Spleen (tissue), 11 donors: ENCODE data around the gene RAB2B. TPM values are rescaled to one million over a fixed set of nuclear protein-coding genes. Genes with fewer than 3 reads are reported as not detected.
"Not testable (repeated sequence)": the region's sequence is repeated elsewhere in the genome, so short reads cannot be mapped to it uniquely, and the experiment has no call there.

ENCODE experiments used
- DNase-seq: peaks from one replicate; pipeline ENCODE4 v3.0.0-alpha.2; 2020
- H3K27ac ChIP-seq, 8 donors: fragments of 200-600 bp; sonication (generic) in 7 of 8; 1 replicate in 4 of 8; 2 replicates in 4 of 8; pipeline versions ENCODE4 v1.5.0 to v1.8.0; 2016 to 2021; ENCODE audit warnings: inconsistent platforms in 4 of 8, mild to moderate bottlenecking in 4 of 8, moderate library complexity in 1 of 8
- H3K27me3 ChIP-seq, 7 donors: fragments of 200-600 bp; sonication (generic) in 6 of 7; replicated peaks in 1 of 7; 1 replicate in 4 of 7; 2 replicates in 3 of 7; pipeline versions ENCODE4 v1.5.0 to v1.8.0; 2016 to 2021; ENCODE audit warnings: inconsistent platforms in 3 of 7, mild to moderate bottlenecking in 1 of 7
- H3K36me3 ChIP-seq, 6 donors: fragments of 200-600 bp; sonication (generic) in 5 of 6; 1 replicate in 4 of 6; 2 replicates in 2 of 6; pipeline versions ENCODE4 v1.5.0 to v1.8.0; 2016 to 2021; ENCODE audit warnings: inconsistent platforms in 2 of 6
- H3K4me1 ChIP-seq, 6 donors: fragments of 200-600 bp; sonication (generic) in 5 of 6; 1 replicate in 3 of 6; 2 replicates in 3 of 6; pipeline versions ENCODE4 v1.5.0 to v1.8.0; 2016 to 2021; ENCODE audit warnings: inconsistent platforms in 3 of 6
- H3K4me3 ChIP-seq, 8 donors: fragments of 200-600 bp; sonication (generic) in 7 of 8; 1 replicate in 4 of 8; 2 replicates in 4 of 8; pipeline versions ENCODE4 v1.5.0 to v1.8.0; 2016 to 2021; ENCODE audit warnings: inconsistent platforms in 4 of 8, mild to moderate bottlenecking in 4 of 8, moderate library complexity in 2 of 8
- H3K9me3 ChIP-seq, 8 donors: fragments of 200-600 bp; sonication (generic) in 7 of 8; 1 replicate in 4 of 8; 2 replicates in 4 of 8; pipeline versions ENCODE4 v1.5.0 to v1.8.0; 2016 to 2021; ENCODE audit warnings: inconsistent platforms in 4 of 8
- POLR2A ChIP-seq, 3 donors: fragments of 450-650 bp; IDR thresholded peaks; one replicate each; pipeline ENCODE4 v1.5.1; 2017; ENCODE audit warnings: antibody characterized with exemption in 3 of 3, mild to moderate bottlenecking in 1 of 3
- POLR2AphosphoS5 ChIP-seq, 3 donors: sonication (generic); formaldehyde crosslinking; IDR thresholded peaks; one replicate each; pipeline ENCODE4 v1.5.1; 2017; ENCODE audit warnings: antibody characterized with exemption in 3 of 3
- WGBS, 5 donors: extraction: QIAGEN DNeasy Blood & Tissue Kit in 3 of 5; methylation state at CpG; one replicate each; pipeline versions ENCODE4 v1.1.5 to v1.1.7; 2013 to 2018; 5-methylcytosine and 5-hydroxymethylcytosine counted together
- intact Hi-C: fragments of 100-400 bp; cut with DNase I; formaldehyde crosslinking; loops from one replicate; pipeline ENCODE4 v1.15.0; 2023; ENCODE audit warnings: low total_unique reads
- polyA plus RNA-seq, 3 donors: library from polyadenylated mRNA; stranded (reverse); fragments of 200-250 nt; gene quantifications; one replicate each; pipeline ENCODE4 v1.2.1, GENCODE V29; 2013
- total RNA-seq, 7 donors: library from RNA; depleted of rRNA in 3 of 7; stranded (reverse); fragments of >200 nt in 3 of 7; fragmentation: NEBNext Ultra II Directional in 4 of 7; extraction: Animal tissue kit (Norgen Biotek cat#: 25700) in 4 of 7; gene quantifications; one replicate each; pipeline versions ENCODE4 v1.1.0 to v1.2.1, GENCODE V29; 2016 to 2021
- TF ChIP-seq, protein P1 (sequence below), 11 experiments: fragments of 200-600 bp in 7 of 11; fragments of 450-650 bp in 4 of 11; sonication (generic) in 4 of 11; IDR thresholded peaks in 8 of 11; conservative IDR thresholded peaks in 3 of 11; 1 replicate in 7 of 11; 2 replicates in 4 of 11; pipeline versions ENCODE4 v1.4.0 to v1.8.0; 2016 to 2021; ENCODE audit warnings: antibody characterized with exemption in 11 of 11, inconsistent platforms in 4 of 11, mild to moderate bottlenecking in 1 of 11
- donor health status: healthy with polysubstance abuse.
- donor health status: DM: no; HTN: no; CAD: no; lungs with moderate emphysema.
- donor health status: DM: no; HTN: no; CAD: no.
- donor health status: Bipolar disorder and iron deficiency.
- donor health status: healthy.
- donor health status: DM: no; HTN: no; CAD: no.
- donor health status: DM: yes; HTN: yes; CAD: no.

RAB2B gene
- total and polyA plus RNA-seq, 10 donors: 7.2 to 34.2 (median 26.4) TPM

DNA sequence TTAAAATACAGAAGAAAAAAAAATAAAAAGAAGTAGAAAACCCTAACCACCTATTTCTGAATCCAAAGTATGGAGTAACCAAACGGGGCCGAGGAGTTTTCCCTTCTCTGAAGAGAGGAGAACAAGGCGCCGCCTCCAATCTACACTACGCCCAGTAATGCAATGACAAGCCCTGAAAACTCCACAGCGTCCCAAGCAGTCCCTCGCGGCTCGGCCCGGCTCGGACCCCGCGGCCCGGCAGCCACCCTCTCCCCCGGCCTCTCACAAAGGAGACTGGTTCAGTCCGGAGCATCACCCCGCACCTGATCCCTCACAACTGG lies 21.2 kb downstream of the RAB2B start:
- Histone ChIP-seq H3K4me3 (peak overlapping the region; percentile 46 to 92 (median 86)), H3K4me1 (peaks cover 21 to 59% (median 44%) of the 10 kb centered on the region in 6 donors), H3K27ac (peak overlapping the region; percentile 94 to 99 (median 97)), H3K36me3 (peaks cover 0 to 42% (median 10%) of the 10 kb centered on the region in 6 donors), H3K9me3 (no peaks in the 10 kb centered on the region), H3K27me3 (no peaks in the 10 kb centered on the region)
- TF ChIP-seq, protein P1, sequence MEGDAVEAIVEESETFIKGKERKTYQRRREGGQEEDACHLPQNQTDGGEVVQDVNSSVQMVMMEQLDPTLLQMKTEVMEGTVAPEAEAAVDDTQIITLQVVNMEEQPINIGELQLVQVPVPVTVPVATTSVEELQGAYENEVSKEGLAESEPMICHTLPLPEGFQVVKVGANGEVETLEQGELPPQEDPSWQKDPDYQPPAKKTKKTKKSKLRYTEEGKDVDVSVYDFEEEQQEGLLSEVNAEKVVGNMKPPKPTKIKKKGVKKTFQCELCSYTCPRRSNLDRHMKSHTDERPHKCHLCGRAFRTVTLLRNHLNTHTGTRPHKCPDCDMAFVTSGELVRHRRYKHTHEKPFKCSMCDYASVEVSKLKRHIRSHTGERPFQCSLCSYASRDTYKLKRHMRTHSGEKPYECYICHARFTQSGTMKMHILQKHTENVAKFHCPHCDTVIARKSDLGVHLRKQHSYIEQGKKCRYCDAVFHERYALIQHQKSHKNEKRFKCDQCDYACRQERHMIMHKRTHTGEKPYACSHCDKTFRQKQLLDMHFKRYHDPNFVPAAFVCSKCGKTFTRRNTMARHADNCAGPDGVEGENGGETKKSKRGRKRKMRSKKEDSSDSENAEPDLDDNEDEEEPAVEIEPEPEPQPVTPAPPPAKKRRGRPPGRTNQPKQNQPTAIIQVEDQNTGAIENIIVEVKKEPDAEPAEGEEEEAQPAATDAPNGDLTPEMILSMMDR (IDR thresholded peaks at IDR 0.05 in 8 of 11, conservative IDR thresholded peaks at IDR 0.05 in 3 of 11): no peak
- TF ChIP-seq POLR2AphosphoS5 (IDR thresholded peaks at IDR 0.05) (no peak), POLR2A (IDR thresholded peaks at IDR 0.05) (no peak)
- DNase-seq: no peak
- 0 to 1% (median 1%) methylated on average over 17 of the region's 17 CpGs for WGBS, 5 donors
- intact Hi-C loops: no loop called here

DNA sequence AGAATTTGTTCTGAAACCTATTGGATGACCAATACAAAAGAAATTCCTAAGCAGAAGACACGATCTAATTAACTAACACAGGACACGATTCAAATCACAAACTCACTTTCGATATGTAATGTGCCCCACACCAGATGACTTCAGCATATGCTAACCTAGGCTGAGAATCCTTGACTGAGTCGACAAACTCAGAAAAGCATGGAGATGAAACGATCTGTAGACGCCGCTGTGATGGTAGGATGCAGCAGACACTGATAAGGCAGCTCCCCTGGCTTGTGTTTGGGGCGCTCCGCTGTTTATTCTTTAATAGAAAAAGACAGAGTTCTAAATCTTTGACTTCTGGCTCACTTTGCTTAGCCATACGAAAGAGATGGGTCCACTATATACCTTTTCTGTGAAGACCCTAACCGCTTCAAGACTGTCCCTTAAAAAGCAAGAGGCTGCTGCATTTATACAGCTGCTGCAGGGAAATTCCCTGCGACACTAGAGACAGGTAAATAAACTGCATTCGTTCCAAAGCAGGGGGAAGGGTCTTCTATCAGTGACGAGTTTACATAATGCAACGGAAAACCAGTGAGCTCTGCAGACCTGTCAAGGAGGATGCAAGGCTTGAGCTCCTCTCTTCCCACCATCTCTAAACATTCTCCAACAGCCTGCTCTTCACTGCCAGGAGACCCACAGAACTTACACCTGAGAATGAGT lies 21.8 kb downstream of the RAB2B start:
- no peak for DNase-seq
- H3K27me3 ChIP-seq: no peaks in the 10 kb centered on the region
- intact Hi-C loops: no loop called here
- peaks cover 23 to 64% (median 49%) of the 10 kb centered on the region in 6 donors for H3K4me1 ChIP-seq
- peak overlapping the region; percentile 46 to 92 (median 86) for H3K4me3 ChIP-seq
- 37 to 52% (median 41%) methylated on average over 15 of the region's 15 CpGs for WGBS, 5 donors
- H3K36me3 ChIP-seq: peaks cover 0 to 36% (median 5%) of the 10 kb centered on the region in 6 donors
- H3K9me3 ChIP-seq: no peaks in the 10 kb centered on the region
- no peak for TF ChIP-seq POLR2A (IDR thresholded peaks at IDR 0.05)
- TF ChIP-seq, protein P1 (IDR thresholded peaks at IDR 0.05 in 8 of 11, conservative IDR thresholded peaks at IDR 0.05 in 3 of 11): no peak
- TF ChIP-seq POLR2AphosphoS5 (IDR thresholded peaks at IDR 0.05): no peak
- peak overlapping the region in 7 of 8 donors; percentile 94 to 99 (median 97) for H3K27ac ChIP-seq

DNA sequence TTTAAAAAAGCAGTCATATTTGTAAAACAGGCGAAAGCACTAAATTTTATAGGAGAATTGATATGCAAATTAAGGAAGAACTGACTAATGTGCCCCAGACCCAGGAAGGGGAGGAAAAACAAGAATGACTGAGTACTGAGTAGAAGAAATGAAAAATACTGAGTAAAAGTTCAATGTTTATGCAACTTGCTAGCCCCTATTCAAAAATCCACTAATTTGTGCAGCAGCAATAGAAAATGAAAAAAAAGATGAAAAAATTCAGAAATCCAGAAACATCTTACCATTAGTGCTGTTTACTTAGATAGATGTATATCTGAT lies 26.9 kb downstream of the RAB2B start:
- Histone ChIP-seq H3K4me1 (peaks cover 23 to 82% (median 50%) of the 10 kb centered on the region in 6 donors), H3K27me3 (no peaks in the 10 kb centered on the region), H3K9me3 (no peaks in the 10 kb centered on the region), H3K27ac (no peak overlapping the region), H3K4me3 (no peak overlapping the region), H3K36me3 (peaks cover 0 to 24% (median 0%) of the 10 kb centered on the region in 6 donors)
- intact Hi-C loops: no loop called here
- TF ChIP-seq POLR2A (IDR thresholded peaks at IDR 0.05): no peak
- TF ChIP-seq, protein P1 (IDR thresholded peaks at IDR 0.05 in 8 of 11, conservative IDR thresholded peaks at IDR 0.05 in 3 of 11): no peak
- no peak for TF ChIP-seq POLR2AphosphoS5 (IDR thresholded peaks at IDR 0.05)
- 62 to 97% (median 78%) methylated on average over 1 of the region's 1 CpG for WGBS, 5 donors
- no peak for DNase-seq

DNA sequence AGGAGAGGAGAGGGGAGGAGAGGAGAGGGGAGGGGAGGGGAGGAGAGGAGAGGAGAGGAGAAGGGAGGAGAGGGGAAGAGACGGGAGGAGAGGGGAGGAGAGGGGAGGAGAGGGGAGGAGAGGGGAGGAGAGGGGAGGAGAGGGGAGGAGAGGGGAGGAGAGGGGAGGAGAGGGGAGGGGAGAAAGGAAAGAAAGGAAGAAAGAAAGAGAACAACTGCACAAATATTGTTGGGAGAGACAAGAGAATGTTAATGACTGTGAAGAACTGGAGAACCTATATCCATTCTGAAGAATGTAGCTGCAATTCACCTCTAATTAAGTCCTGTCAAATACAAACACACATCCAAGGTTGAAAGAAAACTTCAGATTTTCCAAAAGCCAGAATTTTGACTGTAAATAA lies 34.1 kb downstream of the RAB2B start:
- H3K4me3 ChIP-seq, H3K9me3 ChIP-seq, H3K27me3 ChIP-seq, H3K36me3 ChIP-seq, intact Hi-C loops, DNase-seq, H3K27ac ChIP-seq: not testable (repeated sequence)
- WGBS, 5 donors: 27 to 67% (median 60%) methylated on average over 1 of the region's 1 CpG
- H3K4me1 ChIP-seq: peaks cover 6 to 57% (median 12%) of the 10 kb centered on the region in 6 donors
